Transverse colon (tissue), 4 donors: ENCODE results near the gene PSMC3IP. TPM values are rescaled to one million over a fixed set of nuclear protein-coding genes. Genes with fewer than 3 reads are reported as not detected.
A peak's percentile ranks its signal among the peaks of the same experiment; 100 is the strongest.

Source experiments
- DNase-seq: peaks from one replicate; pipeline ENCODE4 v3.0.0-alpha.2; 2019
- H3K27ac ChIP-seq, 4 donors: fragments of 200-600 bp; sonication (generic); 2 replicates each; pipeline ENCODE4 v1.5.1; 2016 to 2018; ENCODE audit warnings: inconsistent platforms in 4 of 4
- H3K27me3 ChIP-seq: fragments of 200-600 bp; sonication (generic); 2 replicates; pipeline ENCODE4 v1.5.1; 2017; ENCODE audit warnings: inconsistent platforms
- H3K36me3 ChIP-seq, 4 donors: fragments of 200-600 bp; sonication (generic); 2 replicates each; pipeline ENCODE4 v1.5.1; 2017 to 2019; ENCODE audit warnings: inconsistent platforms in 4 of 4
- H3K4me1 ChIP-seq, 4 donors: fragments of 200-600 bp; sonication (generic); 2 replicates each; pipeline ENCODE4 v1.5.1; 2017 to 2020; ENCODE audit warnings: inconsistent platforms in 4 of 4
- H3K4me3 ChIP-seq, 4 donors: fragments of 200-600 bp; sonication (generic); 1 replicate in 1 of 4; 2 replicates in 3 of 4; pipeline versions ENCODE4 v1.5.1 to v1.6.1; 2017 to 2019; ENCODE audit warnings: inconsistent platforms in 4 of 4
- H3K9me3 ChIP-seq, 2 donors: fragments of 200-600 bp; sonication (generic); 2 replicates each; pipeline ENCODE4 v1.5.1; 2017 to 2019; ENCODE audit warnings: inconsistent platforms in 2 of 2
- EP300 ChIP-seq: sonication (generic); formaldehyde crosslinking; IDR thresholded peaks from one replicate; pipeline ENCODE4 v1.6.1; 2017; ENCODE audit warnings: antibody characterized with exemption, low read depth
- POLR2A ChIP-seq: fragments of 450-650 bp; IDR thresholded peaks from one replicate; pipeline ENCODE4 v1.6.1; 2016; ENCODE audit warnings: antibody characterized with exemption, mild to moderate bottlenecking, moderate library complexity
- POLR2AphosphoS5 ChIP-seq, 3 donors: sonication (generic); formaldehyde crosslinking; IDR thresholded peaks; one replicate each; pipeline ENCODE4 v1.6.1; 2016; ENCODE audit warnings: antibody characterized with exemption in 3 of 3
- WGBS, 2 donors: methylation state at CpG; one replicate each; pipeline ENCODE4 v1.1.5; 2018; ENCODE audit warnings: low coverage in 1 of 2; 5-methylcytosine and 5-hydroxymethylcytosine counted together
- in situ Hi-C, 4 donors: fragments of 200-750 bp; cut with MboI; loops; one replicate each; pipeline versions ENCODE4 v1.15.0 to v1.15.1; 2017; ENCODE audit warnings: low sequenced_read_pairs in 3 of 4, low pct_ligation_motif_present in 1 of 4, low pct_unique_long_range_greater_than_20kb in 1 of 4
- intact Hi-C: fragments of 100-400 bp; cut with DNase I; formaldehyde crosslinking; loops from one replicate; pipeline ENCODE4 v1.15.1; 2023; ENCODE audit warnings: low total_unique reads
- total RNA-seq, 4 donors: library from RNA; depleted of rRNA; stranded (reverse); fragments of >200 nt; gene quantifications; one replicate each; pipeline ENCODE4 v1.1.0, GENCODE V29; 2016
- TF ChIP-seq, protein P1 (sequence below), 5 experiments: fragments of 200-600 bp in 3 of 5; fragments of 450-650 bp in 2 of 5; sonication (generic) in 3 of 5; IDR thresholded peaks; 1 replicate in 2 of 5; 2 replicates in 3 of 5; pipeline ENCODE4 v1.5.1; 2016 to 2017; ENCODE audit warnings: antibody characterized with exemption in 5 of 5, inconsistent platforms in 3 of 5, mild to moderate bottlenecking in 2 of 5, moderate library complexity in 1 of 5

The PSMC3IP gene
- total RNA-seq, 4 donors from 2014 or later, result 0.96 to 2.6 (median 1.3) TPM; not detected in 1

DNA sequence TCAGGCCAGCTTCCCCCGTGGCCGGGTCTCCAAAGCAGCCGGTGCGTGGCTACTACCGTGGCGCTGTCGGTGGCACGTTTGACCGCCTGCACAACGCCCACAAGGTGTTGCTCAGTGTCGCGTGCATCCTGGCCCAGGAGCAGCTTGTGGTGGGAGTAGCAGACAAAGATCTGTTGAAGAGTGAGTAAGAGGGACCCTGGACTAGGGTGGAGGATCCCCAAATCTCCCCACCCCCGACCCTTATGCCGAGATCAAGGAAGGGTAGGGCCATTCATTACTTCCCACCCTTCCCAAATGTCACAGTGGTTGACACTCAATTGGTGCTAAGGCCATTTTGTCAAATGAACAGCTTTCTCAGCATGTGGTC lies 14.4 kb downstream of the PSMC3IP start:
- no peaks in the 10 kb centered on the region for H3K27me3 ChIP-seq
- H3K9me3 ChIP-seq, result no peaks in the 10 kb centered on the region
- peaks cover 0 to 6% (median 0%) of the 10 kb centered on the region in 4 donors for H3K36me3 ChIP-seq
- peaks cover 18 to 59% (median 48%) of the 10 kb centered on the region in 4 donors for H3K4me1 ChIP-seq
- H3K4me3 ChIP-seq, result peak overlapping the region in 3 of 4 donors; percentile 66 to 92 (median 86)
- DNase-seq, result no peak
- WGBS, 2 donors, result 40% methylated on average over 14 of the region's 14 CpGs; no CpG with 5 or more reads in 1 of the 2 donors
- in situ Hi-C loops, result no loop called here
- intact Hi-C loops, result no loop called here
- peak overlapping the region; percentile 88 to 93 (median 92) for H3K27ac ChIP-seq
- TF ChIP-seq EP300 (no peak), POLR2A (no peak), POLR2AphosphoS5 (IDR thresholded peaks at IDR 0.05) (no peak)
- TF ChIP-seq, protein P1, sequence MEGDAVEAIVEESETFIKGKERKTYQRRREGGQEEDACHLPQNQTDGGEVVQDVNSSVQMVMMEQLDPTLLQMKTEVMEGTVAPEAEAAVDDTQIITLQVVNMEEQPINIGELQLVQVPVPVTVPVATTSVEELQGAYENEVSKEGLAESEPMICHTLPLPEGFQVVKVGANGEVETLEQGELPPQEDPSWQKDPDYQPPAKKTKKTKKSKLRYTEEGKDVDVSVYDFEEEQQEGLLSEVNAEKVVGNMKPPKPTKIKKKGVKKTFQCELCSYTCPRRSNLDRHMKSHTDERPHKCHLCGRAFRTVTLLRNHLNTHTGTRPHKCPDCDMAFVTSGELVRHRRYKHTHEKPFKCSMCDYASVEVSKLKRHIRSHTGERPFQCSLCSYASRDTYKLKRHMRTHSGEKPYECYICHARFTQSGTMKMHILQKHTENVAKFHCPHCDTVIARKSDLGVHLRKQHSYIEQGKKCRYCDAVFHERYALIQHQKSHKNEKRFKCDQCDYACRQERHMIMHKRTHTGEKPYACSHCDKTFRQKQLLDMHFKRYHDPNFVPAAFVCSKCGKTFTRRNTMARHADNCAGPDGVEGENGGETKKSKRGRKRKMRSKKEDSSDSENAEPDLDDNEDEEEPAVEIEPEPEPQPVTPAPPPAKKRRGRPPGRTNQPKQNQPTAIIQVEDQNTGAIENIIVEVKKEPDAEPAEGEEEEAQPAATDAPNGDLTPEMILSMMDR (IDR thresholded peaks at IDR 0.05), result no peak

DNA sequence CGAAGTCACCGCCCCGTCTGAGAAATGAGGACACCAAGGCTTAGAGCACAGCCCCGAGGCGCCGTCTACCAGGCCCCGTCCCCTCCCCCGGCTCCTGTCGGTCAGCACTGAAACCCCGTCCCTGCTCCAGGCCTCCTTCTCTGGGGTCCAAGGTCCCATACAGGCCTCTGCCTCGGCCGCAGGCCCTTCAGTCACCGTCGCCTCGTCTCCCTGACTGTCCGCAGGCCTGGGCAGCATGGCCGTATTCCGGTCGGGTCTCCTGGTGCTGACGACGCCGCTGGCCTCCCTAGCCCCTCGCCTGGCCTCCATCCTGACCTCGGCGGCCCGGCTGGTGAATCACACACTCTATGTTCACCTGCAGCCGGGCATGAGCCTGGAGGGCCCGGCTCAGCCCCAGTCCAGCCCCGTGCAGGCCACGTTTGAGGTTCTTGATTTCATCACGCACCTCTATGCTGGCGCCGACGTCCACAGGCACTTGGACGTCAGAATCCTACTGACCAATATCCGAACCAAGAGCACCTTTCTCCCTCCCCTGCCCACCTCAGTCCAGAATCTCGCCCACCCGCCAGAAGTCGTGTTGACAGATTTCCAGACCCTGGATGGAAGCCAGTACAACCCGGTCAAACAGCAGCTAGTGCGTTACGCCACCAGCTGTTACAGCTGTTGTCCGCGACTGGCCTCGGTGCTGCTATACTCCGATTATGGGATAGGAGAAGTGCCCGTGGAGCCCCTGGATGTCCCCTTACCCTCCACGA lies 15.0 kb downstream of the PSMC3IP start:
- in situ Hi-C loops, result no loop called here
- peak overlapping the region; percentile 88 to 93 (median 92) for H3K27ac ChIP-seq
- no peak for TF ChIP-seq EP300
- no peak for TF ChIP-seq POLR2AphosphoS5 (IDR thresholded peaks at IDR 0.05)
- TF ChIP-seq, protein P1 (IDR thresholded peaks at IDR 0.05), result no peak
- DNase-seq, result peak; percentile 39
- H3K9me3 ChIP-seq, result no peaks in the 10 kb centered on the region
- WGBS, 2 donors, result 7% methylated on average over 37 of the region's 48 CpGs; no CpG with 5 or more reads in 1 of the 2 donors
- peaks cover 18 to 54% (median 42%) of the 10 kb centered on the region in 4 donors for H3K4me1 ChIP-seq
- intact Hi-C loops, result no loop called here
- peak overlapping the region; percentile 66 to 92 (median 85) for H3K4me3 ChIP-seq
- H3K36me3 ChIP-seq, result peaks cover 0 to 6% (median 0%) of the 10 kb centered on the region in 4 donors
- no peaks in the 10 kb centered on the region for H3K27me3 ChIP-seq

DNA sequence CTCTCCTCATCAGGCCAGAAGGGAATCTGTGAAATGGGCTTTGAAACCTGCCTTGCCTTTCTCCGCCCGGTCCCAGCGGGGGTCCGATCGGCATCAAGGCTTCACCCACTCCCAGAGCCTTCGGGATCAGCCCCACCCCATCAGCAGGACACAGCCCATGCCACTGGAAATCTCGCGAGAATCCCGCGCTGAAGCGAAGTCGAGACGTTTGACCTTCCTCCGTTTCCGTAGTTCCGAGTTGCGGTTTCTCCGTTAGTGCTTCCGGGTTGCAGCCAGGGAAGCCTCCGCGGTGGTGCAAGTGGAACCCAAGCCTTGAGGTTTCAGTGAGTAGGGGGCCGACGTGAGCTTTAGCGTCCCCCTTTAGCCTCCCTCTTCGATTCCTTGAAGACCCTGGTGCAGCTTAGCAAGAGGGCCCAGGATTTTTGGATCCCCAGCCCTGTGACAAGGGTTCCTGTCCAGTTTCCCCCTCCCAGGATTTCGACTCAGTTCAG lies 15.6 kb downstream of the PSMC3IP start, which contains the start of gene COASY:
Gene COASY, plus strand, starts transcription at position 252 of the 491 bp plus-strand sequence. CDS start 475 bp downstream, outside the sequence.
- peak within 1 kb of the TSS; percentile 88 to 93 (median 92) for H3K27ac ChIP-seq
- intact Hi-C loops (no loop called here), in situ Hi-C loops (no loop called here)
- no peaks in the 10 kb centered on the region for H3K9me3 ChIP-seq
- peaks cover 0 to 6% (median 0%) of the 10 kb centered on the region in 4 donors for H3K36me3 ChIP-seq
- peaks cover 18 to 52% (median 41%) of the 10 kb centered on the region in 4 donors for H3K4me1 ChIP-seq
- TF ChIP-seq POLR2AphosphoS5 (IDR thresholded peaks at IDR 0.05), result peak; percentile 79 to 94 (median 92)
- TF ChIP-seq EP300, result no peak
- peak; percentile 79 for TF ChIP-seq POLR2A
- TF ChIP-seq, protein P1 (IDR thresholded peaks at IDR 0.05), result no peak
- H3K4me3 ChIP-seq, result peak within 1 kb of the TSS; percentile 66 to 92 (median 85)
- peak; percentile 98 for DNase-seq
- H3K27me3 ChIP-seq, result no peaks in the 10 kb centered on the region
- 1% methylated on average over 26 of the region's 26 CpGs; no CpG with 5 or more reads in 1 of the 2 donors for WGBS, 2 donors

DNA sequence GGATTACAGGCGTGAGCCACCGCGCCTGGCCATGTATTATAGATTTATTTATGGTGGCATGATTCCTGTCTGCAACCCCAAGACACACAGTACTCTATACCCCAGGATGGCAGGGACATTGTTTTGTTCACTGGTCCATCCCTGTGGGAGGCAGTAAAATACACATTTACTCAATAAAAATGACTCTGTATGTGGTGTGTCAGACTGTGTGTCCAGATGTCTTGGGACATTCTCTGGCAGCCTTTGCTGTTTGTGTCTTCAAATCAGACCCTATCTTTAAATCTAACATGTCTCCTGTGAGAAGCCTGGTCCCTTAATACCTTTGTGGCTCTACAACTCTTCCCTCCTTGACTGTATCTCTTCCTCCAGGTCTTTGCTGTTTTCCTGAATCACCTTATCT lies 17.3 kb downstream of the PSMC3IP start:
- no peaks in the 10 kb centered on the region for H3K9me3 ChIP-seq
- no peaks in the 10 kb centered on the region for H3K27me3 ChIP-seq
- no peak for DNase-seq
- TF ChIP-seq, protein P1 (IDR thresholded peaks at IDR 0.05), result no peak
- TF ChIP-seq POLR2AphosphoS5 (IDR thresholded peaks at IDR 0.05), result no peak
- no peak for TF ChIP-seq POLR2A
- TF ChIP-seq EP300, result no peak
- H3K27ac ChIP-seq, result peak overlapping the region in 1 of 4 donors; percentile 33
- peaks cover 11 to 50% (median 36%) of the 10 kb centered on the region in 4 donors for H3K4me1 ChIP-seq
- peaks cover 0 to 6% (median 0%) of the 10 kb centered on the region in 4 donors for H3K36me3 ChIP-seq
- intact Hi-C loops (no loop called here), in situ Hi-C loops (no loop called here)
- 89% methylated on average over 3 of the region's 3 CpGs; no CpG with 5 or more reads in 1 of the 2 donors for WGBS, 2 donors
- no peak overlapping the region for H3K4me3 ChIP-seq
